NCI-H2081 treated with DMSO at 0.1 percent for 48 hours (cell line): ENCODE data around the gene SLC3A2.
"Not testable (repeated sequence)": the region's sequence is repeated elsewhere in the genome, so short reads cannot be mapped to it uniquely, and the experiment has no call there.

Experiments used
- DNase-seq: peaks from one replicate; lab custom pipeline; 2025; lab: John Stamatoyannopoulos, UW

Gene SLC3A2

DNA sequence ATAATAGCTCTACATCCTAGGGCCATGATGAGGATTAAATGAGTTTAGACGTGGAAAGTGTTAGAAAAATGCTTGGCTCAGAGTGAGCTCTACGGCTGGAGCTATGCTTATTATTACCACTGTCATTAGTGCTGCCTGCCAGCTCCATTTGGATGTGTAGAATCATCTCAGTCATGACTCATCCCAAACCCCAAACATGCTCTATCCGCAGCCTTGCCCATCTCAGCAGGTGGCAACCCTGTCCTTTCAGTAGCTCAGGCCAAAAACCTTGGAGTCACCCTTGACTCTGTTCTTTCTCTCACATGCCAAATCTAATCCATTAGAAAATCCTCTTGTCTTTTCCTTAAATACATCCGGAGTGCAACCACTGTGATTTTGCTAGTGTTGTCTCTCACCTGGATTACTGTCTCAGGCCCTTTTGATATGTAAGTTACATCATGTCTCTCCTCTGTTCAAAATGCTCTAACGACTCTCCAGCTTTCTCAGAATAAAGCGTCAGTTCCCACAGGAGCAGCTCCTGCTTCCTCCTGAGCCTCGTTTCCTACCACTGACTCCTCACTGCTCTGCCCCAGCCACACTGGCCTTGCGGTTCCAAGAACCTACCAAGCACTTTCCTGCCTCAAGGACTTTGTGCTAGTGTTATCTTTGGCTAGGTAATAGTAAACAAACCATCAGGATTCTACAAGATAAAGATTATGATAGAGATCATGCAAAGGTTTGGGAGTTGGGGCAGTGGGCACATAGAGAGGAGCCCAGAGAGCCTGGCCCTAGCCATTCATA lies 51.0 kb downstream of the SLC3A2 start:
- no peak for DNase-seq

DNA sequence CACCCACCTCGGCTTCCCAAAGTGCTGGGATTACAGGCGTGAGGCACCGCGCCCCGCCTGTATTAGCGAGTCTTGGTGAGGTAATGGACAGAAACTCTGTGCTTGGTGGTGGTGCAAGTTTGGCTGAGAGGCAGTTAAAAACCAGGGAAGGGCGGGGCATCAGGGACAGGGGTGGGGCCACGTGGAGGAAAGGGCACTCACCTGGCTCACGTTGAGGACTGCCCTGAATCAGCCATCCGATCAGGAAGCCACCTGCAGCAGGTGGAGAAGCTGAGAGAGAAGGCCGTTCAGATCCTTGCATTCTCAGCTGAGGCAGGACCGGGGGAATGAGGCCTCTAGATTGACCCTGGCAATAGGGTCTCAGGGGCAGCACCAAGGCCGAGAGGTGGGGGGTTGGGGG lies 52.6 kb downstream of the SLC3A2 start:
- DNase-seq, result no peak

DNA sequence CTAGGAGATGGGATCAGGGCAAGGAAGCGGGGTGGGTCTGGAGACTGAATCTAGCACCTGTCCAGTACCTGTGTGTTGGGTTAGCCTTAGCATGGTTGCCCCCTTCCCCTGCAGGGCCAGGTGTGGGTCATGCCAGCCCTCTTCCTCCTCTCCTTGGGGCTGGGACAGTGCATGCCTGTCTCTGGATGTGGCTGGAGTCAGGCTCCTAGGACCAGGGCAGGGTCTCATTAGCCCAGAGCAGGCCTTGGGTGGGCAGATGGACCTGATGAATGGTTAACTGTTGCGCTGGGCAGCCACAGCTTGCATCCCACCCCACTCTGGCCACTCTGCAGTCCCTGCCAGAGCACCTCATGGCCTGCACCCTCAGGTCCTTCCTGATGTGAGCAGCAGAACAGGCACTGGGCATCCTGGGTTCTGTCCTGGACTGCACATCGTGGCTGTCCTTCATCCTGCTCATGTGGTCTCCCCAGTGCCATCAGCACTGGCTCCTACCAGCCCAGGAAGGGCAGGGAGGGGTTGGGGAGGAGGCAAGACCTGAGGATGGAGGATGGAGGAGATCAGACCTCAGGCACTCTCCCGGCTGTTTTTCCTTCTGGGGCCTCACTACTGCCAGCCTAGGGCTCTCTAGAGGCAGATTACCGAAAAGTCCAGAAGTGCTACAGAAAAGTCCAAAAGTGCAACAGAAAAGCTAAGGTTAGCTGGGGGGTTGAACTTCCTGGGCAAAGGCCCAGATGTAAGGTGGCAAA lies 53.2 kb downstream of the SLC3A2 start:
- no peak for DNase-seq

DNA sequence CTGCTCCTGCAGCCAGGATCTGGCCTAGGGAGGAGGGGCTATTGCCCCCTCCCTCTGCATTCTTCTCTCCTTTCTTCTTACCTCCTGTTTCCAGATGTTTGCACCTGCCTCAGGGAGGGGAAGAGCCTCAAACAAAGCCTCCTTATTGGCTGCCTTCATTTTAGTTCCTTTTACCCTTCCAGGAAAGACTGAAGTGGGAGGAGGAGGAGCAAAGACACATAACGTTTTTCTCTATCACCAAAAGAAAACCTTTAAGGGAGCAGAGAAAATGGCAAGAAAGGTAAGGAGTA lies 53.7 kb downstream of the SLC3A2 start:
- no peak for DNase-seq

DNA sequence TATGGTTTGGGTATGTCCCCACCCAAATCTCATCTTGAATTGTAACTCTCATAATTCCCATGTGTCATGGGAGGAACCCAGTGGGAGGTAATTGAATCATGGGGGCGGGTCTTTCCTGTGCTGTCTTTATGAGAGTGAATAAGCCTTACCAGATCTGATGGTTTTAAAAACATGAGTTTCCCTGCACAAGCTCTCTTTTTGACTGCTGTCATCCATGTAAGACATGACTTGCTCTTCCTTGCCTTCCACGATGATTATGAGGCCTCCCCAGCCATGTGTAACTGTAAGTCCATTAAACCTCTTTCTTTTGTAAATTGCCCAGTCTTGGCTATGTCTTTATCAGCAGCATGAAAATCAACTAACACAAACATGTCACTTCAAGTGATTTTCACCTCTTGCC lies 56.8 kb downstream of the SLC3A2 start:
- not testable (repeated sequence) for DNase-seq
